Kidney epithelial cell (primary cell): ENCODE measurements around the gene CRYGB. TPM values are rescaled to one million over a fixed set of nuclear protein-coding genes. Genes with fewer than 3 reads are reported as not detected.
"Not testable (repeated sequence)": the region's sequence is repeated elsewhere in the genome, so short reads cannot be mapped to it uniquely, and the experiment has no call there.

Source experiments
- DNase-seq: peaks from one replicate; pipeline ENCODE4 v3.0.0-alpha.2; 2010; ENCODE audit warnings: low read depth
- H3K27me3 ChIP-seq: 2 replicates; pipeline ENCODE4 v1.6.0; 2011; ENCODE audit warnings: low read length; ENCODE audit not compliant: control insufficient read depth, insufficient read depth
- H3K36me3 ChIP-seq: 2 replicates; pipeline ENCODE4 v1.5.1; 2011; ENCODE audit warnings: low read length; ENCODE audit not compliant: control insufficient read depth, insufficient read depth
- H3K4me3 ChIP-seq: 2 replicates; pipeline ENCODE4 v1.5.1; 2011; ENCODE audit warnings: low read depth, mild to moderate bottlenecking, control low read depth, low read length
- total RNA-seq: library from RNA; depleted of rRNA; stranded (reverse); fragments of >200 nt; gene quantifications from 2 replicates; pipeline ENCODE4 v1.2.3, GENCODE V29; 2015
- TF ChIP-seq, protein P1 (sequence below): IDR thresholded peaks from 2 replicates; pipeline ENCODE4 v1.5.1; 2011; ENCODE audit warnings: mild to moderate bottlenecking, moderate library complexity, low read length, control low read depth, inconsistent platforms; ENCODE audit not compliant: insufficient read depth, poor library complexity, severe bottlenecking

Gene CRYGB
- total RNA-seq, 1 donor from 2014 or later, result not detected

DNA sequence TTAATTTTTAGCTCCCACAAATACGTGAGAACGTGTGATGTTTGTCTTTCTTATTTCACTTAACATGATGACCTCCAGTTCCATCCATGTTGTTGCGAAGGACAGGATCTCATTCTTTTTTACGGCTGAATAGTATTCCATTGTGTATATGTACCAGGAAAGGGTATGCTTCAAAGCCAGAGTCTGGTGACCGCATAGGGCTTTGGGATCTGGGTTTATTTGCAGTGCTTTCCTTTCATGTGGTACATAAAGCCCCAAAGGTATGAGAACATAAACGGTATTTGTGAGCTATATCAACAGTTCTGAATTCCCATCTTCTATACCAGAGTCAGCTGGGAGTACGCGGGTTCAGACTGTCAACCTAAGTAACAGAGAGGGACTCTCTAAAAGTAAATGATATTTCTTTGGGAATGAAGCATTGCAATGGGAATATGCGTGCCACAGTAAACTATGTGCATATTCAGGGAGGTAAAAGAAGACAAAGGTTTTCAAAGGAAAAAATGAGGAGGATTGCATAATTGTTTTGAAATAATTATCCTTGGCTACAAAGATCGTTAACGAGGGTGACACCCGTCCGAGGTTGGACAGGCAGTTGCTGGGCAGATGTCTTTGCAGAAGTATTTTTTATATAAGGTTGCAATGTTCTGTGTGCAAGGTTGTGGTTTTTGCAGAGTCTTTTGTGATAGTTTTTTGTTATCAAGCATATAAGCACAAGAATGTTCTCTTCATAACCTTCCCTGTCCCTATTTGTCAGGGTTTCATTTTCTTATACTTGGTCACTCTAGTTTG, 46.1 kb downstream of the CRYGB start:
- DNase-seq, result no peak
- Histone ChIP-seq H3K36me3 (no peaks in the 10 kb centered on the region), H3K27me3 (peaks cover 2% of the 10 kb centered on the region), H3K4me3 (no peak overlapping the region)
- TF ChIP-seq, protein P1, sequence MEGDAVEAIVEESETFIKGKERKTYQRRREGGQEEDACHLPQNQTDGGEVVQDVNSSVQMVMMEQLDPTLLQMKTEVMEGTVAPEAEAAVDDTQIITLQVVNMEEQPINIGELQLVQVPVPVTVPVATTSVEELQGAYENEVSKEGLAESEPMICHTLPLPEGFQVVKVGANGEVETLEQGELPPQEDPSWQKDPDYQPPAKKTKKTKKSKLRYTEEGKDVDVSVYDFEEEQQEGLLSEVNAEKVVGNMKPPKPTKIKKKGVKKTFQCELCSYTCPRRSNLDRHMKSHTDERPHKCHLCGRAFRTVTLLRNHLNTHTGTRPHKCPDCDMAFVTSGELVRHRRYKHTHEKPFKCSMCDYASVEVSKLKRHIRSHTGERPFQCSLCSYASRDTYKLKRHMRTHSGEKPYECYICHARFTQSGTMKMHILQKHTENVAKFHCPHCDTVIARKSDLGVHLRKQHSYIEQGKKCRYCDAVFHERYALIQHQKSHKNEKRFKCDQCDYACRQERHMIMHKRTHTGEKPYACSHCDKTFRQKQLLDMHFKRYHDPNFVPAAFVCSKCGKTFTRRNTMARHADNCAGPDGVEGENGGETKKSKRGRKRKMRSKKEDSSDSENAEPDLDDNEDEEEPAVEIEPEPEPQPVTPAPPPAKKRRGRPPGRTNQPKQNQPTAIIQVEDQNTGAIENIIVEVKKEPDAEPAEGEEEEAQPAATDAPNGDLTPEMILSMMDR, result no peak

DNA sequence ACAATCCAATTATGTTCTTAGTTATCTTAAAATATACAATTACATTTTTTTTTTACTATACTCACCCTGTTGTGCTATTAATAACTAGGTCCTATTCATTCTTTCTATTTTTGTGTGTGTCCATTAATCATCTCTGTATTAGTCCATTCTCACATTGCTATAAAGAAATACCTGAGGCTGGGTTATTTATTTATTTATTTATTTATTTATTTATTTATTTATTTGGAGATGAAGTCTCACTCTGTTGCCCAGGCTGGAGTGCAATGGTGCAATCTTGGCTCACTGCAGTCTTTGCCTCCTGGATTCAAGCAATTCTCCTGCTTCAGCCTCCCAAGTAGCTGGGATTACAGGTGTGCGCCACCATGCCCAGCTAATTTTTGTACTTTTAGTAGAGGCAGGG, 47.3 kb downstream of the CRYGB start:
- H3K4me3 ChIP-seq, DNase-seq: not testable (repeated sequence)

DNA sequence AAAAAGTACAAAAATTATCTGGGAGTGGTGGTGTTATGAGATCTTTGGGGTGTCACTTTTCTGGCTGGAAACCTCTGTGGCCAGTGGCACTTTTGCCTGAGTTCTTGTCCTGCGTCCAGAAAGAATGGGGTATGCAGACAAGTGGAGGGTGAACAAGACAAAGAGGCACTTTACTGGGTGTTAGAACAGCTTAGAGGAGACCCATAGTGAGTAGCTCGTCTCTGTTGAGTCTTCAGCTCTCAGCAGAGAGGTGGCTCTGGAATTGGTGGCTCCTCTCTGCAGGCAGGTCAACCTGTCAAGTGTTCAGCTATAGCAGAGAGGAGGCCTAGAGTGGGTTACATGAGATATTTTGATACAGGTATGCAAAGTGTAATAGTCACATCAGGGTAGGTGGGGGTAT, 47.7 kb downstream of the CRYGB start:
- Histone ChIP-seq H3K27me3 (no peaks in the 10 kb centered on the region), H3K4me3 (no peak overlapping the region), H3K36me3 (no peaks in the 10 kb centered on the region)
- TF ChIP-seq, protein P1, result no peak
- no peak for DNase-seq

More for the DNA sequence above, 47.3 kb downstream of the CRYGB start:
- H3K27me3 ChIP-seq, H3K36me3 ChIP-seq: not testable (repeated sequence)

DNA sequence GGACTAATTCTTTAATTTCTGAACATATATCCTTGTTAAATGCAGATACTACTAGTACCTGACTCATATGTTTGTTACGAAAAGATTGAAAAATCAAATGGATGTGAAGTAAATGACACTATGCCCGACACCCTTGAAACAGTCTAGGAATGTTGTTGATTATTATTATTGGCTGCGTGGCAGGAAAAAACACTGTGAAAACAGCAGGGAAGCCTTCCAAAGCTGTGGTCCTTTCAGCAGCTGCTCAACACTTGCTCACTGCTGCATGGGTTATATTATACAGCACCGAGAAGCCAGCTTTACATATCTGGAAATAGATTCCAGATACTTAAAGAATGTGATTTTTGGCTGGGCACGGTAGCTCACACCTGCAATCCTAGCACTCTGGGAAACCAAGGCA, 48.2 kb downstream of the CRYGB start:
- Histone ChIP-seq H3K27me3 (no peaks in the 10 kb centered on the region), H3K4me3 (no peak overlapping the region), H3K36me3 (no peaks in the 10 kb centered on the region)
- no peak for DNase-seq
- TF ChIP-seq, protein P1, result no peak

GRCh38 chr2:208097313-208097712, 48.6 kb downstream of the CRYGB start:
- no peak for DNase-seq
- no peaks in the 10 kb centered on the region for H3K36me3 ChIP-seq
- TF ChIP-seq, protein P1, result no peak
- peaks cover 2% of the 10 kb centered on the region for H3K27me3 ChIP-seq
- no peak overlapping the region for H3K4me3 ChIP-seq

GRCh38 chr2:208096080-208096479, 49.9 kb downstream of the CRYGB start:
- TF ChIP-seq, protein P1, result no peak
- no peak for DNase-seq
- peaks cover 2% of the 10 kb centered on the region for H3K27me3 ChIP-seq
- no peaks in the 10 kb centered on the region for H3K36me3 ChIP-seq
- H3K4me3 ChIP-seq, result no peak overlapping the region
